Raji (cell line): ENCODE results near the gene ST8SIA1.

ENCODE experiments used
- POLR2A ChIP-seq: IDR thresholded peaks from 2 replicates; pipeline ENCODE4 v1.6.1; 2011; ENCODE audit warnings: low read depth, low read length, control low read depth; ENCODE audit not compliant: insufficient read depth

The ST8SIA1 gene

GRCh38 chr12:22310275-22310674 lies 24.2 kb downstream of the ST8SIA1 start:
- TF ChIP-seq POLR2A = no peak

DNA sequence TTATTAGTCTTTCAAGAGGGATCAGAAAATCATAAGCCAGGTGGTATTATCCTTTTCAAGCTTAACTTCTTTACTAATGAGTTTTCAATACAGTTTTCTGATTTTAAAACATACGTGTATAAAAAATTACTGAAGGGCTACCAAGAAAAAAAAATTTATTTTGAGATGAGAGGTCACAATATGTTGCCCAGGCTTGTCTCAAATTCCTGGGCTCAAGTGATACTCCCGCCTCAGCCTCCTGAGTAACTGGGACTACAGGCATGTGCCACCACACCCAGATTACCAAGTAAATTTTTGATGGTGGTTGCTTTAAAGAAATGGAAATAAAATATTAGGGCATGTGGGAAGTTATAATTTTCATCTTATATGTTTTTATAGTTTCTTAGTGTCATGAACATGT lies 26.7 kb downstream of the ST8SIA1 start:
- no peak for TF ChIP-seq POLR2A

GRCh38 chr12:22306311-22306710 lies 28.2 kb downstream of the ST8SIA1 start:
- no peak for TF ChIP-seq POLR2A

DNA sequence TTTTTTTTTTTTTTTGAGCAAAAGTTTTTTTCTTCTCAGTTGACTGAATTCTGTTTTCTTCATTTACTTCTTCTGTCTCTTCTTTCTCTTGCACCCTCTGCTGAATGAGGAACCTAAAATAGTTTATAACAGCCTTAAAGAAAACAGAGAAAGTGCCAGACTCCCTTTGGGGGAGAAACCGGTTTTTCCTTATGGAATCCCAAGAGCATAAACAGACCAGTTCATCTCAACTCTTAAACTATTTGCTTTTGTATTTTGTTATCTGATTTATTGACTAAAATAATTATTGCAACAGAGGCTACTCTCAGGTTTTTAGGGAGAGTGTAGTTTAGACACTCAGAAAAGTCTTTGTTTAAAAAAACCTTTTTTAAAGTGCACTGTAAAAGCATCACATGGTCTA lies 30.2 kb downstream of the ST8SIA1 start:
- TF ChIP-seq POLR2A = no peak

DNA sequence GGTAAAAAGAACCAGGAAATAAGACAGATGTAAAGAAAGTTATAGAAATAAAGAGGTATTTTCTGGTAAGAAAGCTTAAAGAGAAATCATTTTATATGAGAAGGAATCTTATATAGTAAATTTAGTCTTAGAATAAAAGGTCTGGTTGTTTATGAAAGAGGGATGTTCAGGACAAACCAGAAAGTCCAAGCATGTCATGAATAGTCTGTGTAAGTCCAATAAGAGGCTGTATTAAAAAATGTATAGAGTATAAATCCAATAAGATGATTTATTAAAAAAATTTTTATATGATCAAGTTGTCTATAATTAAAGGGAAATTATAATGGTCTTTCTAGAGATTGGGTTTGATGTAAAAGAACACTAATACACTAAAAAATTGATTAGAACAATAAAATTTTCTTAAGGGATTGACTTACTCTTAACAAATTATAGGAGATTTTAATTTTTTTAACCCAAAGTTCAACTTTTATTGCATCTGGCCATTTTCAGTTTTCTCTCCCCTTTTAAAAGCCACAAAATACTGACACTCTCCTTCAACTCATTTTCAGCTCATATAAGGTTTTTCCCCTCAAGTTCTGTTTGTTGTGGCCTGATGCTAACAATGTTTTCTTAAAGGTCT lies 35.1 kb downstream of the ST8SIA1 start:
- no peak for TF ChIP-seq POLR2A

DNA sequence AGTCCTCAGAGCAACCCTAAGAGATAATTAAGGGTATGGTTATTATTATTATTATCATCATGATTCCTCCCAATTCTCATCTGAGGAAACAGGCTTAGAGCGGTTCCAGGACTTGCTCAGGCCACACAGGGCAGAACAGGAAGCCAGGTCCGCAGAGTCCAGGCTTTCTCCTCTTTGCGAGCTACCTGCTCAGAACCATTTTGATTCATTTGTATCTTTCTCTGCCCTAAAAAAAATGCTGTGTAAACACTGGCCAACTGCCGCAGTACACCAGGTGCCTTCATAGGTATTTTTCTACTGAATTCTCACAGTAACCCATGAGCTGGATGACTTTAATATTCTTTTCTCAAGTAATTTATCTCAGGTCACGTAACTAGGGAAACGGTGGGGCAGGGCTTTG lies 45.3 kb downstream of the ST8SIA1 start:
- no peak for TF ChIP-seq POLR2A

DNA sequence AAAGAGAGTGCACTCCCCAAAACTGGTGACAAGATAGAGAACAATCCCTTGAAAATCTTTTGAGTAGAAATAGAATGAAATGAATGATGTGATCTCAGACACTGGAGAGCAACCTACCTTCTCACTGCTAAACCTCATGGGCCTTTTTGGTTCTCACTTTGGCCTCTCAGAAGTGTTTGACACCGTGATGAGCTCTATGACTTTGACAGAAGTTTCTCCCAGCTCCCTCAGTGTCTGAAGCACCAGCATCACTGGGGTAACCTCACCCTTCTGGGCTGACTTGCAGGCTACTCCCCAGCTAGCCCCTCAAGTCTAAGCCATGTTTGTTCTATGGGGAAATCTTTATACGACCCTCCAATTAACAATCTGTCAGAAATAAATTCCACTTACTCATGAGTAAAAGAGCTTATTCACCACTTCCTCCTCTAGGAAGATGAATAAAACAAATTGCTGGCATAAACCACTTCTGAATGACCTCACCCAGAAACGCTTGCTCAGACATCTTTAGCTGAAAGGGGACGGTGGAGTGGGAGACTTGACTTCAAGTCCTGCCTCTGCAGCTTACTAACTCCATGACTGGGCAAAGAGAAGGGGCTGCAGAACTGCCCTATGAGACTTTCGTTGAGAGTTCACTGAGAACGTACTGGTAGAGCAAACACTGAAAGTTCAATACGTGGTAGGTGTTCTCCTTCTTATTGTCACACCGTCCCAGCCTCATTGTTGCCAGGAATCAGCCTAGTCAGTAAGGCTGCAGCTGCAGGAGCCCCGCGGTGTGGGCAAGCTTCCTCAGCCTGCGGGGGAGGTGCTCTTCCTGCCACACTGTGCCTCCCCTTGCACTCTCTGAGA lies 46.5 kb downstream of the ST8SIA1 start:
- TF ChIP-seq POLR2A = no peak

GRCh38 chr12:22287101-22287500 lies 47.4 kb downstream of the ST8SIA1 start:
- no peak for TF ChIP-seq POLR2A

DNA sequence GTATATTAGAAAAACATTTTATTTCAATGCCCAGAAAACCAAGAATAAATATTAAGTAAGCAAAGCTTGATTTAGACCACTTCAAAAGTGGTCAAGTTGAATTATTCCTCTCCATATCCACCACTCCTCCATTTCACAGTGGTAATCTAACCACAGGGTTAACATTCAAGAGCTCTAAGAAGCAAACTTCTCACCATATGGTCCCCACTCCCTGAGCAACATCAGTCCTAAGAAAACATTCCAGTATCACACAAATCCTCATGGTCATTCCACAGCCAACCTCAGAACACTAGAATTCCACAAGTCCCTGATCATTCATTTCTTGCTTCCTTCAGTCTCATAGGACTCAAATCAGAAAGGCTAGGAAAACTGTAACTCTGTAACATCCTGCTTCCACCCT lies 47.9 kb downstream of the ST8SIA1 start:
- no peak for TF ChIP-seq POLR2A

DNA sequence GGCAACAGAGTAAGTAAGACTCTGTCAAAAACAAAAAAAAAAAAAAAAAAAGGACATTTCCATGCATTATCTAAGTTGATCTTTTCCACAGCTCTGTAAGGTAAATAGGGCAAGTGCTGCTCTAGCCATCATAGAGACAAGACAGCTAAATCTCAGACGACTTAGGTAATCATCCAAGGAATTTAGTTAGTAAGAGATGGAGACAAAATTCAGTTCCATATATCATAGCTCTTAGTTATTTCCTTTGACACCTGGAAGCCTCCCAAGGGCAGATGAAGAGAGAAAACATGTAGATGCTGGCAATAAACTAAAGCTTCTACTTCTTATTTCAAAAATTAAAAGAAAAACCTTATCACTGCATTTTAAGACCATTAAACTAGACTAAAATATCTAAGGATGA lies 48.7 kb downstream of the ST8SIA1 start:
- TF ChIP-seq POLR2A = no peak

DNA sequence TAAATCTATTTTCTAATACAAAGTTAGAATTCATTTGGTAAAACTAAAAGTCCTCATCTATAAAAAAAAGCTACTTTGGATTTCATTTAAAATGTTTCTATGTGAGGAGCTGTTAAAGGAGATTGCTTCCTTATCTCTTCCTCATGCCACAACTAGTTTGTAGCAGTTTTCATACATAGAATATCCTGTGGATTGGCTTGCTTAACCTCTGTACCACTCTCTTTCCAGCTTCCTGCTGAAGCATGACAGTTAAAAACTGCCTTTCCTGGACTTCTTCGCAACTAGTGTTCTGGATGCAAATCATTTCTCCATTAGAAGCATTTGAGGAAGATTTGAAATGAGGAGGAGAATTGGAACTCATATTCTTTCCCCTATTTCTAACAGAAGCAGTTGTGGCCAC lies 49.6 kb downstream of the ST8SIA1 start:
- no peak for TF ChIP-seq POLR2A

- no peak for TF ChIP-seq POLR2A
Observed at GRCh38 chr12:22283508-22283907, 51.0 kb downstream of the ST8SIA1 start.

DNA sequence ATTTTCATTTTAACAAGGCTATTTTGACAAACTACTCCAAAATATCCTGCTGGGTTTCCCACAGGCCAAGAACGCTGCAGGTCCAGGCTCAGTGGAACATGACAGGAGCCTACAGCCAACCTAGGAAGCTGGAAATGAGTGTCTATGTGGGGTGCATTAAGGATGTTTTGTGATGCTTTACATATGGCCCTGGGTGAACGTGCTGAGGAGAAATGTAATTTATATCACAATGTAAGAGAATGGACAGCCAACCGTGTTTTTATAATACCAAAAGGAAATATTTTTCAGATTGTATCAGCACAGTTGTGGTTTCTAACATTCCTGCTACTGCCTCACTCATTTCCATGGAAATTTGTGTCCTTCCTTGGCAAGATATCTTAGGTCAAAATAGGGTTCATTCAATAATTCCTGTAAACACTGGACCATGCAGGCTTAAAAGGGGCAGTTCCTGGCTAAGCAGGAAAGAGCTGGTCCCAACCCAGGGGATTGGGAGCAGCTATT lies 51.5 kb downstream of the ST8SIA1 start:
- TF ChIP-seq POLR2A = no peak

GRCh38 chr12:22282283-22282682 lies 52.2 kb downstream of the ST8SIA1 start:
- TF ChIP-seq POLR2A = no peak

DNA sequence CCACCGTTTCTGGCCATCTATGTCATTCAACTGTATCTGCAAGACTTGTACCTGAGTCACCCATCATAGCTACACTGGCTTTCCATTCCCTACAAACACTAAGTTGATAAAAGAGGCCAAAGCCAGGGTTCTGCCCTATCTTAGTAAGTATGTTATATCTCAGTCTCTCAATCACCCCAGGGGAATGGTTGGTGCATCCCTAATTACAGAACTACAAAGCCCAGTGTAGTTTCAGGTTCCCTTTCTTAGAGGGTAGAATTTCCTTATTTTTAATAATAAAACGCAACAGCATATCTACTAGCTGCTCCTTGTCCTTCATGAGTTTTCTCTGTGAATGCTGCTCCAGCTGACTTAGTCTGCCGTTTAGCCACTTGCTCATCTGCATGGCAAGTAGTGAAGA lies 57.6 kb downstream of the ST8SIA1 start:
- TF ChIP-seq POLR2A = no peak

- TF ChIP-seq POLR2A = no peak
Observed at GRCh38 chr12:22276313-22276712, 58.2 kb downstream of the ST8SIA1 start.

- no peak for TF ChIP-seq POLR2A
Observed at GRCh38 chr12:22275843-22276242, 58.7 kb downstream of the ST8SIA1 start.
